Liver (tissue), 3 donors: ENCODE data around the gene NKD1.

Experiments used
- CTCF ChIP-seq: fragments of 150-350 bp; IDR thresholded peaks from 2 replicates; pipeline ENCODE4 v1.5.1; 2017; ENCODE audit warnings: improper control_type of control experiment, low read depth, low read length; ENCODE audit not compliant: missing input control
- FOXA1 ChIP-seq: IDR thresholded peaks from 2 replicates; pipeline ENCODE4 v1.6.1; 2016; ENCODE audit warnings: antibody characterized with exemption
- GABPA ChIP-seq, 2 donors: IDR thresholded peaks in 1 of 2; conservative IDR thresholded peaks in 1 of 2; 2 replicates each; pipeline ENCODE4 v1.6.1; 2016; ENCODE audit warnings: antibody characterized with exemption in 2 of 2, mild to moderate bottlenecking in 1 of 2, moderate library complexity in 1 of 2
- JUND ChIP-seq, 2 donors: IDR thresholded peaks; 2 replicates each; pipeline ENCODE4 v1.6.1; 2016; ENCODE audit warnings: antibody characterized with exemption in 2 of 2
- MAX ChIP-seq: IDR thresholded peaks from 2 replicates; pipeline ENCODE4 v1.6.1; 2016; ENCODE audit warnings: antibody characterized with exemption
- RAD21 ChIP-seq, 2 donors: IDR thresholded peaks; 2 replicates each; pipeline ENCODE4 v1.6.1; 2016; ENCODE audit warnings: antibody characterized with exemption in 2 of 2, mild to moderate bottlenecking in 2 of 2
- SP1 ChIP-seq: IDR thresholded peaks from 2 replicates; pipeline ENCODE4 v1.6.1; 2018; ENCODE audit warnings: antibody characterized with exemption, mild to moderate bottlenecking
- TAF1 ChIP-seq: conservative IDR thresholded peaks from 2 replicates; pipeline ENCODE4 v1.6.1; 2016; ENCODE audit warnings: antibody characterized with exemption, mild to moderate bottlenecking
- YY1 ChIP-seq: IDR thresholded peaks from 2 replicates; pipeline ENCODE4 v1.6.1; 2016; ENCODE audit warnings: antibody characterized with exemption, mild to moderate bottlenecking
- ZBTB33 ChIP-seq: IDR thresholded peaks from 2 replicates; pipeline ENCODE4 v1.6.1; 2016; ENCODE audit warnings: antibody characterized with exemption
- TF ChIP-seq, protein P1 (sequence below): IDR thresholded peaks from 2 replicates; pipeline ENCODE4 v1.6.1; 2016; ENCODE audit warnings: antibody characterized with exemption, mild to moderate bottlenecking
- TF ChIP-seq, protein P2 (sequence below): IDR thresholded peaks from 2 replicates; pipeline ENCODE4 v1.6.1; 2016; ENCODE audit warnings: antibody characterized with exemption
- donor health status: healthy.
- donor health status: healthy.

DNA sequence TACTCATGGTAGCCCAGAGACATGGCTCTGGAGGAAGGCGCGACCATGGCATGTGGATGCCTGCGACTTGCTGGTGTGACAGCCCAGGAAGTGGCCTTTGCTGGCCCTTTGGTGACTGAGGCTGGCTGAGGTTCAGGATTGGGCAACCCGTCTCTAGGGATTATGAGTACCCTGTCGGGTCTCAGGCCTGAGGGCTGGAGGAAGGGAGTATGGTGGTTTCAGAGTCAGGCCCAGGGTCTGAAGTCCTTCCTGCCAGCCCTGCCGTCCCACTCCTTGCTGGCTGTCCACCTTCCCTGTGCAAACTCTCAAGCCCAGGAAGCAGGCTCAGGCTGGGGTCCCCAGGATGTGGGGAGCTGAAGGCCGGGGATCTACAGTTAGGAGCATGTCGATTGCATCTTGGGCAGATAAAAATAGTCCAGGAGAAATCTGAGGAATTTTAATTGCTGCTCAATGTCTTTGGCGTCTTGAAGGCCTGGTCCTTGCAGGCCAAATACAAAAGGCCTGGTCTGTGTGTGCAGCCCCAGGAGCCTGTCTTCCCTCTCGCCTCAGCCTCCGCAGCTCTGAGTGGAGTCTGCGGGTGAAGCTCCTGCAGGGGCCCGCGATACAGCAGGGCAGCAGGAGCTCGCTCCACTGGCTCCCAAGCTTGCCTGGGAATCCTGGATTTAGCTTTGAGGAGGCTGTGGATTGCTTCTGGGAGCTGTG, 52.5 kb downstream of the NKD1 start:
- TF ChIP-seq CTCF (no peak), YY1 (no peak), TAF1 (no peak), JUND (IDR thresholded peaks at IDR 0.05) (no peak), RAD21 (IDR thresholded peaks at IDR 0.05) (no peak), GABPA (IDR thresholded peaks at IDR 0.05 in 1 of 2, conservative IDR thresholded peaks at IDR 0.05 in 1 of 2) (no peak), SP1 (no peak), FOXA1 (no peak), MAX (no peak), ZBTB33 (no peak)
- TF ChIP-seq, protein P1, sequence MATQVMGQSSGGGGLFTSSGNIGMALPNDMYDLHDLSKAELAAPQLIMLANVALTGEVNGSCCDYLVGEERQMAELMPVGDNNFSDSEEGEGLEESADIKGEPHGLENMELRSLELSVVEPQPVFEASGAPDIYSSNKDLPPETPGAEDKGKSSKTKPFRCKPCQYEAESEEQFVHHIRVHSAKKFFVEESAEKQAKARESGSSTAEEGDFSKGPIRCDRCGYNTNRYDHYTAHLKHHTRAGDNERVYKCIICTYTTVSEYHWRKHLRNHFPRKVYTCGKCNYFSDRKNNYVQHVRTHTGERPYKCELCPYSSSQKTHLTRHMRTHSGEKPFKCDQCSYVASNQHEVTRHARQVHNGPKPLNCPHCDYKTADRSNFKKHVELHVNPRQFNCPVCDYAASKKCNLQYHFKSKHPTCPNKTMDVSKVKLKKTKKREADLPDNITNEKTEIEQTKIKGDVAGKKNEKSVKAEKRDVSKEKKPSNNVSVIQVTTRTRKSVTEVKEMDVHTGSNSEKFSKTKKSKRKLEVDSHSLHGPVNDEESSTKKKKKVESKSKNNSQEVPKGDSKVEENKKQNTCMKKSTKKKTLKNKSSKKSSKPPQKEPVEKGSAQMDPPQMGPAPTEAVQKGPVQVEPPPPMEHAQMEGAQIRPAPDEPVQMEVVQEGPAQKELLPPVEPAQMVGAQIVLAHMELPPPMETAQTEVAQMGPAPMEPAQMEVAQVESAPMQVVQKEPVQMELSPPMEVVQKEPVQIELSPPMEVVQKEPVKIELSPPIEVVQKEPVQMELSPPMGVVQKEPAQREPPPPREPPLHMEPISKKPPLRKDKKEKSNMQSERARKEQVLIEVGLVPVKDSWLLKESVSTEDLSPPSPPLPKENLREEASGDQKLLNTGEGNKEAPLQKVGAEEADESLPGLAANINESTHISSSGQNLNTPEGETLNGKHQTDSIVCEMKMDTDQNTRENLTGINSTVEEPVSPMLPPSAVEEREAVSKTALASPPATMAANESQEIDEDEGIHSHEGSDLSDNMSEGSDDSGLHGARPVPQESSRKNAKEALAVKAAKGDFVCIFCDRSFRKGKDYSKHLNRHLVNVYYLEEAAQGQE = no peak
- TF ChIP-seq, protein P2, sequence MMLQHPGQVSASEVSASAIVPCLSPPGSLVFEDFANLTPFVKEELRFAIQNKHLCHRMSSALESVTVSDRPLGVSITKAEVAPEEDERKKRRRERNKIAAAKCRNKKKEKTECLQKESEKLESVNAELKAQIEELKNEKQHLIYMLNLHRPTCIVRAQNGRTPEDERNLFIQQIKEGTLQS = no peak
